NCI-H2171 treated with DMSO at 0.1 percent for 48 hours (cell line): ENCODE data around the gene GPR180.
"Not testable (repeated sequence)": the region's sequence is repeated elsewhere in the genome, so short reads cannot be mapped to it uniquely, and the experiment has no call there.

Experiments
- DNase-seq: peaks from one replicate; lab custom pipeline; 2025; lab: John Stamatoyannopoulos, UW

The GPR180 gene

GRCh38 chr13:94596575-94596971 lies 5.1 kb upstream of the GPR180 start:
- no peak for DNase-seq

GRCh38 chr13:94598281-94598680 lies 3.4 kb upstream of the GPR180 start:
- DNase-seq, result no peak

GRCh38 chr13:94599877-94600276 lies 1.8 kb upstream of the GPR180 start:
- no peak for DNase-seq

- no peak for DNase-seq
Measured at GRCh38 chr13:94602467-94602866, 810 bp downstream of the GPR180 start.

- DNase-seq, result no peak
Measured at GRCh38 chr13:94607056-94607455, 5.4 kb downstream of the GPR180 start.

- no peak for DNase-seq
Measured at GRCh38 chr13:94607939-94608338, 6.3 kb downstream of the GPR180 start.

GRCh38 chr13:94608586-94608985 lies 6.9 kb downstream of the GPR180 start:
- no peak for DNase-seq

- DNase-seq, result no peak
Measured at GRCh38 chr13:94609196-94609595, 7.5 kb downstream of the GPR180 start.

- DNase-seq, result no peak
Measured at GRCh38 chr13:94610475-94610874, 8.8 kb downstream of the GPR180 start.

GRCh38 chr13:94612050-94612449 lies 10.4 kb downstream of the GPR180 start:
- no peak for DNase-seq

GRCh38 chr13:94613051-94613450 lies 11.4 kb downstream of the GPR180 start:
- DNase-seq, result no peak

GRCh38 chr13:94617389-94618000 lies 15.8 kb downstream of the GPR180 start:
- peak; percentile 60 for DNase-seq

- DNase-seq, result peak; percentile 48
Measured at GRCh38 chr13:94620286-94620896, 18.7 kb downstream of the GPR180 start.

- no peak for DNase-seq
Measured at GRCh38 chr13:94622344-94622743, 20.7 kb downstream of the GPR180 start.

GRCh38 chr13:94623316-94623715 lies 21.7 kb downstream of the GPR180 start:
- no peak for DNase-seq

- DNase-seq, result no peak
Measured at GRCh38 chr13:94630858-94631257, 29.2 kb downstream of the GPR180 start.

GRCh38 chr13:94632226-94632980 lies 30.7 kb downstream of the GPR180 start:
- DNase-seq, result no peak

- DNase-seq, result peak; percentile 25
Measured at GRCh38 chr13:94636096-94636495, 34.4 kb downstream of the GPR180 start.

- DNase-seq, result no peak
Measured at GRCh38 chr13:94636942-94637578, 35.4 kb downstream of the GPR180 start.

- DNase-seq, result not testable (repeated sequence)
Measured at GRCh38 chr13:94637677-94638076, 36.0 kb downstream of the GPR180 start.

- DNase-seq, result no peak
Measured at GRCh38 chr13:94640721-94641120, 39.1 kb downstream of the GPR180 start.

GRCh38 chr13:94641409-94641941 lies 39.8 kb downstream of the GPR180 start:
- DNase-seq, result no peak

- no peak for DNase-seq
Measured at GRCh38 chr13:94646904-94647303, 45.2 kb downstream of the GPR180 start.
